ENCODE measurements around the gene ANKRD6. TPM values are rescaled to one million over a fixed set of nuclear protein-coding genes. Genes with fewer than 3 reads are reported as not detected.

The ANKRD6 gene
- total RNA-seq, 1 experiment from 2014 or later = 14.7 TPM

DNA sequence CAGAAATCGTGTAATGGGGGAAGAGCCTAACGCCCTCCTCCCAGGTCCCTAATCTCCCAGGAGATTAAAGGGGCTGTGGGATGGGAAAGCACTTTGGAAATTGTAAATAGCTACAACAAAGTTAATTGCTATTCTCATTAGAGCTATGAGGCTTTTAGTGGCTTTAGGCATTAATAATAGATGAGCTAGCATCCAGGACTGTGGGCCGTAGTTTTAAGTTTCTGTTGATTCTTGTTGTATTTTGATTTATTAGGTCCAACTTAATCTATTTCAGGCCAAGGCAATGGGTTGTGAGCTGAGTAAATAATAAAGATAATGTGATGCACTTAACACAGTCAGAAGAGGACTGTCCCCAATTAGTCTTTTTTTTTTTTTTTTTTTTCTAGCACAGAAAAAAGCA is 67.7 kb downstream of the ANKRD6 start:
- intact Hi-C loops (cut with micrococcal nuclease; ENCODE audit: unreplicated experiment) = no loop called here
- BruUV-seq (replicated peaks) = no TSS peak
- Mint-ChIP-seq H3K9me3 (ENCODE audit: low read depth, unreplicated experiment) (no peaks in the 10 kb centered on the region), H3K4me1 (ENCODE audit: low read depth, unreplicated experiment) (no peaks in the 10 kb centered on the region), H3K36me3 (ENCODE audit: insufficient read depth, unreplicated experiment) (no peaks in the 10 kb centered on the region), H3K27ac (ENCODE audit: unreplicated experiment) (no peak overlapping the region), H3K27me3 (ENCODE audit: unreplicated experiment) (no peaks in the 10 kb centered on the region), H3K4me3 (ENCODE audit: low read depth, unreplicated experiment) (no peak overlapping the region)
- CTCF ChIA-PET = no interaction called here
- TF ChIP-seq, protein P1, sequence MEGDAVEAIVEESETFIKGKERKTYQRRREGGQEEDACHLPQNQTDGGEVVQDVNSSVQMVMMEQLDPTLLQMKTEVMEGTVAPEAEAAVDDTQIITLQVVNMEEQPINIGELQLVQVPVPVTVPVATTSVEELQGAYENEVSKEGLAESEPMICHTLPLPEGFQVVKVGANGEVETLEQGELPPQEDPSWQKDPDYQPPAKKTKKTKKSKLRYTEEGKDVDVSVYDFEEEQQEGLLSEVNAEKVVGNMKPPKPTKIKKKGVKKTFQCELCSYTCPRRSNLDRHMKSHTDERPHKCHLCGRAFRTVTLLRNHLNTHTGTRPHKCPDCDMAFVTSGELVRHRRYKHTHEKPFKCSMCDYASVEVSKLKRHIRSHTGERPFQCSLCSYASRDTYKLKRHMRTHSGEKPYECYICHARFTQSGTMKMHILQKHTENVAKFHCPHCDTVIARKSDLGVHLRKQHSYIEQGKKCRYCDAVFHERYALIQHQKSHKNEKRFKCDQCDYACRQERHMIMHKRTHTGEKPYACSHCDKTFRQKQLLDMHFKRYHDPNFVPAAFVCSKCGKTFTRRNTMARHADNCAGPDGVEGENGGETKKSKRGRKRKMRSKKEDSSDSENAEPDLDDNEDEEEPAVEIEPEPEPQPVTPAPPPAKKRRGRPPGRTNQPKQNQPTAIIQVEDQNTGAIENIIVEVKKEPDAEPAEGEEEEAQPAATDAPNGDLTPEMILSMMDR (IDR thresholded peaks at IDR 0.05; ENCODE audit: unreplicated experiment) = no peak
- no peak for DNase-seq

DNA sequence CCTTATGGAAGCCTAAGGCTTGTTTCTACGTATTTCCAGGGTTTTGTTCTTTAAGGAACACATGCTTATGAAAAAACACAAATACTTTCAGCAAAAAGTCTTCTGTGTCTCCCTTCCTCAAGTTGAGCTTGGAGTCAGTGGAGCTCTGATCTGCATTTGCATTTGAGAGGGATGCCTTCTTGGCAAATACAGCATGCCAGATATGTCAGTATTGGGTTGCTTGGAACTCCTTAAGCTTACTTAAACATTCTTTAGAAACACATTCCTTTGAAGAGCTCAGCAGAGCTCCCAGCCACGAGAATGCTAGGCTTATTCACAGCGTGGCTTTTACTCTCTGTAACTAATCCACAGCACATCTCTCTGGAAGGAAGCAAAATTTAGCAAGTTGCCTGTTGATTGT is 68.3 kb downstream of the ANKRD6 start:
- DNase-seq = no peak
- H3K9me3 Mint-ChIP-seq (ENCODE audit: low read depth, unreplicated experiment) = no peaks in the 10 kb centered on the region
- H3K4me1 Mint-ChIP-seq (ENCODE audit: low read depth, unreplicated experiment) = no peaks in the 10 kb centered on the region
- intact Hi-C loops (cut with micrococcal nuclease; ENCODE audit: unreplicated experiment) = no loop called here
- H3K4me3 Mint-ChIP-seq (ENCODE audit: low read depth, unreplicated experiment) = no peak overlapping the region
- no peaks in the 10 kb centered on the region for H3K36me3 Mint-ChIP-seq (ENCODE audit: insufficient read depth, unreplicated experiment)
- BruUV-seq (replicated peaks) = no TSS peak
- H3K27ac Mint-ChIP-seq (ENCODE audit: unreplicated experiment) = no peak overlapping the region
- no peaks in the 10 kb centered on the region for H3K27me3 Mint-ChIP-seq (ENCODE audit: unreplicated experiment)
- TF ChIP-seq, protein P1 (IDR thresholded peaks at IDR 0.05; ENCODE audit: unreplicated experiment) = no peak
- CTCF ChIA-PET = no interaction called here

DNA sequence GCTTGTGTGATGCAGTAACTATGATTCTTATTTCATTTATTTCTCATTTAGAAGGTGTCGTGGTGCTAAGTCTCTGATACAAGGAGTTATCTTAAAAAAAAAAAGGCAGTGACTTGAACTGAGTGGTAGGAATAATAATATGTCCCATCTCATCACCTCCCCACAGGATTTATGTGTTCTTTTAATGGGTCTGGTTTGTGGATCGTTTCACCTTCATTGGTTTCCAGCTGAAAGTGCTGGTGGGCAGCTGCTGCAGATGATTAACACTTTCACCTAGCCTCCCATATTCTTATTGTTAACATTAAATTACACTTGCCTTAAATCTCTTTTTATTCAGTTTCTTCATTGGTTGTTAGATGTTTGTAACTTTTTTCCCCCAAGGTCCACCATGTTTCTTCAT is 68.8 kb downstream of the ANKRD6 start:
- Mint-ChIP-seq H3K4me1 (ENCODE audit: low read depth, unreplicated experiment) (no peaks in the 10 kb centered on the region), H3K27ac (ENCODE audit: unreplicated experiment) (no peak overlapping the region), H3K27me3 (ENCODE audit: unreplicated experiment) (no peaks in the 10 kb centered on the region), H3K36me3 (ENCODE audit: insufficient read depth, unreplicated experiment) (no peaks in the 10 kb centered on the region), H3K9me3 (ENCODE audit: low read depth, unreplicated experiment) (no peaks in the 10 kb centered on the region), H3K4me3 (ENCODE audit: low read depth, unreplicated experiment) (no peak overlapping the region)
- intact Hi-C loops (cut with micrococcal nuclease; ENCODE audit: unreplicated experiment) = no loop called here
- BruUV-seq (replicated peaks) = no TSS peak
- no peak for DNase-seq
- CTCF ChIA-PET = no interaction called here
- TF ChIP-seq, protein P1 (IDR thresholded peaks at IDR 0.05; ENCODE audit: unreplicated experiment) = no peak

DNA sequence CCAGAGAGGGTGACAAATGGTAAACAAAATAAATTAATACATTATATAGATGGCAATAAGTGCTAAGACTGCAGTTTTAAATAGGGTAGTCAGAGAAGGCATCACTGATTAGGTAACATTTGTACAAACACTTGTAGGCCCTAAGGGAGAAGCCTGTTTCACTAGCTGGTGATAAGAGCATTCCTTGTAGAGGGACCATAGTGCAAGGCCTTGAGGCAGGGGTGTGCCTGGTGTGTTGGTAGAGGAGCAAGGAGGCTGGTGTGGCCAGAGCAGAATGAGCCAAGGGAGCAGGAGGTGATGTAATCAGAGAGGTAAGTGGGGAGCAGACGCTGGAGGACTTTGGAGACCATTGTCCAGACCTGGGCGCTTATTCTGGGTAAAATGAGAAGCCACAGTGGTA is 70.7 kb downstream of the ANKRD6 start:
- no peak overlapping the region for H3K4me3 Mint-ChIP-seq (ENCODE audit: low read depth, unreplicated experiment)
- no TSS peak for BruUV-seq (replicated peaks)
- H3K27me3 Mint-ChIP-seq (ENCODE audit: unreplicated experiment) = no peaks in the 10 kb centered on the region
- H3K9me3 Mint-ChIP-seq (ENCODE audit: low read depth, unreplicated experiment) = no peaks in the 10 kb centered on the region
- DNase-seq = no peak
- TF ChIP-seq, protein P1 (IDR thresholded peaks at IDR 0.05; ENCODE audit: unreplicated experiment) = no peak
- no peak overlapping the region for H3K27ac Mint-ChIP-seq (ENCODE audit: unreplicated experiment)
- H3K4me1 Mint-ChIP-seq (ENCODE audit: low read depth, unreplicated experiment) = no peaks in the 10 kb centered on the region
- CTCF ChIA-PET = no interaction called here
- H3K36me3 Mint-ChIP-seq (ENCODE audit: insufficient read depth, unreplicated experiment) = no peaks in the 10 kb centered on the region
- intact Hi-C loops (cut with micrococcal nuclease; ENCODE audit: unreplicated experiment) = no loop called here

DNA sequence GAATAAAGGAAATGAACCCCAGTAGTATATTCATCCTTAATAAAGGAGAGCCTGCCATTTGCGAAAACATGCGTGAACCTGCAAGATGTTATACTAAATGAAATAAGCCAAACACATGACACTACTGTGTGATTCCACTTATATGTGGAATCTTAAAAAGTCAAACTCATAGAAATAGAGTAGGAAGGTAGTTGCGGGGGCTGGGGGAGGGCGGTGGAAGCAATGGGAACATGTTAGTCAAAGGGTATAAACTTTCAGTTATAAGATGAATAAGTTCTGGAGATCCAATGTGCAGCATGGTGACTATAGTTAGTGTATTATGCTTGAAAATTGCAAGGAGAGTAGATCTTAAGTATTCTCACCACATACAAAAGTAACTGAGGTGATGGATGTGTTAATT is 72.9 kb downstream of the ANKRD6 start:
- no peaks in the 10 kb centered on the region for H3K4me1 Mint-ChIP-seq (ENCODE audit: low read depth, unreplicated experiment)
- no peaks in the 10 kb centered on the region for H3K9me3 Mint-ChIP-seq (ENCODE audit: low read depth, unreplicated experiment)
- intact Hi-C loops (cut with micrococcal nuclease; ENCODE audit: unreplicated experiment) = no loop called here
- H3K27ac Mint-ChIP-seq (ENCODE audit: unreplicated experiment) = no peak overlapping the region
- H3K27me3 Mint-ChIP-seq (ENCODE audit: unreplicated experiment) = no peaks in the 10 kb centered on the region
- no peak for DNase-seq
- CTCF ChIA-PET = no interaction called here
- BruUV-seq (replicated peaks) = no TSS peak
- no peaks in the 10 kb centered on the region for H3K36me3 Mint-ChIP-seq (ENCODE audit: insufficient read depth, unreplicated experiment)
- no peak overlapping the region for H3K4me3 Mint-ChIP-seq (ENCODE audit: low read depth, unreplicated experiment)
- TF ChIP-seq, protein P1 (IDR thresholded peaks at IDR 0.05; ENCODE audit: unreplicated experiment) = no peak
